Measurements from ENCODE around the gene C6orf120. TPM values are rescaled to one million over a fixed set of nuclear protein-coding genes. Genes with fewer than 3 reads are reported as not detected.

Gene C6orf120
- total RNA-seq, 1 donor from 2014 or later: 19.8 TPM

DNA sequence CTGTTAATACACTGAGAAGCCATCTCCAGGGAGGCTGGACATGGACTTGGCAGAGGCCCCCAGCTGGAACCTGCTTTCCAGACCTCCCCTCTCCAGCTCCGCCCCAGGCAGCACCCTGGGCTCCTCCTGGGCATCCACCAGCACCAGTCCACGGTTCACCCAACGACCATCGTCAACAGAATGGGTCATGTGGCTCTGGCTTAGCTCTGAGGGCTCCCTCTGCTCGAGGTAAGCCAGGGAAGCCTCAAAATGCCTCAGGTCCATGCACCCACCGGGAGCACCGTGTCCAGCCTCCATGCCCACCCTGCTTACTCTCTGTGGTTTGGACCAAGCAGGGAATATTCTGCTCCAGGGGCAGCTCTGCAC is 40.6 kb upstream of the C6orf120 start:
- no peaks in the 10 kb centered on the region for H3K4me1 ChIP-seq (ENCODE audit: control insufficient read depth in 3 of 3, insufficient read depth in 3 of 3, low read length in 3 of 3)
- no peak overlapping the region for H3K9ac ChIP-seq (ENCODE audit: low read depth in 1 of 3, low read length in 3 of 3)
- peaks cover 31 to 58% (median 32%) of the 10 kb centered on the region in 3 donors for H3K36me3 ChIP-seq (ENCODE audit: control insufficient read depth in 3 of 3, insufficient read depth in 3 of 3, low read length in 3 of 3)
- no peak overlapping the region for H3K27ac ChIP-seq (ENCODE audit: low read depth, low read length)
- H3K4me3 ChIP-seq (ENCODE audit: low read length in 3 of 3): no peak overlapping the region
- H3K27me3 ChIP-seq (ENCODE audit: control insufficient read depth in 3 of 3, insufficient read depth in 3 of 3, low read length in 3 of 3): no peaks in the 10 kb centered on the region
- H3K9me3 ChIP-seq (ENCODE audit: control insufficient read depth in 3 of 3, low read length in 3 of 3): no peaks in the 10 kb centered on the region

- H3K4me1 ChIP-seq (ENCODE audit: control insufficient read depth in 3 of 3, insufficient read depth in 3 of 3, low read length in 3 of 3): no peaks in the 10 kb centered on the region
- no peak overlapping the region for H3K4me3 ChIP-seq (ENCODE audit: low read length in 3 of 3)
- H3K9me3 ChIP-seq (ENCODE audit: control insufficient read depth in 3 of 3, low read length in 3 of 3): no peaks in the 10 kb centered on the region
- no peaks in the 10 kb centered on the region for H3K27me3 ChIP-seq (ENCODE audit: control insufficient read depth in 3 of 3, insufficient read depth in 3 of 3, low read length in 3 of 3)
- no peak overlapping the region for H3K9ac ChIP-seq (ENCODE audit: low read depth in 1 of 3, low read length in 3 of 3)
- H3K27ac ChIP-seq (ENCODE audit: low read depth, low read length): no peak overlapping the region
- peaks cover 27 to 56% (median 32%) of the 10 kb centered on the region in 3 donors for H3K36me3 ChIP-seq (ENCODE audit: control insufficient read depth in 3 of 3, insufficient read depth in 3 of 3, low read length in 3 of 3)
Observed at GRCh38 chr6:169663468-169663867, 38.5 kb upstream of the C6orf120 start.

- Histone ChIP-seq H3K27me3 (ENCODE audit: control insufficient read depth in 3 of 3, insufficient read depth in 3 of 3, low read length in 3 of 3) (no peaks in the 10 kb centered on the region), H3K9ac (ENCODE audit: low read depth in 1 of 3, low read length in 3 of 3) (no peak overlapping the region), H3K36me3 (ENCODE audit: control insufficient read depth in 3 of 3, insufficient read depth in 3 of 3, low read length in 3 of 3) (peaks cover 29 to 54% (median 35%) of the 10 kb centered on the region in 3 donors), H3K4me1 (ENCODE audit: control insufficient read depth in 3 of 3, insufficient read depth in 3 of 3, low read length in 3 of 3) (no peaks in the 10 kb centered on the region), H3K9me3 (ENCODE audit: control insufficient read depth in 3 of 3, low read length in 3 of 3) (no peaks in the 10 kb centered on the region), H3K4me3 (ENCODE audit: low read length in 3 of 3) (no peak overlapping the region), H3K27ac (ENCODE audit: low read depth, low read length) (no peak overlapping the region)
Observed at GRCh38 chr6:169664227-169664626, 37.7 kb upstream of the C6orf120 start.

- H3K27me3 ChIP-seq (ENCODE audit: control insufficient read depth in 3 of 3, insufficient read depth in 3 of 3, low read length in 3 of 3): no peaks in the 10 kb centered on the region
- no peaks in the 10 kb centered on the region for H3K9me3 ChIP-seq (ENCODE audit: control insufficient read depth in 3 of 3, low read length in 3 of 3)
- no peak overlapping the region for H3K9ac ChIP-seq (ENCODE audit: low read depth in 1 of 3, low read length in 3 of 3)
- H3K4me1 ChIP-seq (ENCODE audit: control insufficient read depth in 3 of 3, insufficient read depth in 3 of 3, low read length in 3 of 3): no peaks in the 10 kb centered on the region
- peaks cover 24 to 49% (median 30%) of the 10 kb centered on the region in 3 donors for H3K36me3 ChIP-seq (ENCODE audit: control insufficient read depth in 3 of 3, insufficient read depth in 3 of 3, low read length in 3 of 3)
- H3K27ac ChIP-seq (ENCODE audit: low read depth, low read length): no peak overlapping the region
- H3K4me3 ChIP-seq (ENCODE audit: low read length in 3 of 3): no peak overlapping the region
Observed at GRCh38 chr6:169665289-169665688, 36.6 kb upstream of the C6orf120 start.

GRCh38 chr6:169666441-169666840 is 35.5 kb upstream of the C6orf120 start:
- H3K27ac ChIP-seq (ENCODE audit: low read depth, low read length): no peak overlapping the region
- H3K27me3 ChIP-seq (ENCODE audit: control insufficient read depth in 3 of 3, insufficient read depth in 3 of 3, low read length in 3 of 3): no peaks in the 10 kb centered on the region
- no peaks in the 10 kb centered on the region for H3K9me3 ChIP-seq (ENCODE audit: control insufficient read depth in 3 of 3, low read length in 3 of 3)
- peaks cover 29 to 55% (median 36%) of the 10 kb centered on the region in 3 donors for H3K36me3 ChIP-seq (ENCODE audit: control insufficient read depth in 3 of 3, insufficient read depth in 3 of 3, low read length in 3 of 3)
- H3K4me1 ChIP-seq (ENCODE audit: control insufficient read depth in 3 of 3, insufficient read depth in 3 of 3, low read length in 3 of 3): no peaks in the 10 kb centered on the region
- no peak overlapping the region for H3K4me3 ChIP-seq (ENCODE audit: low read length in 3 of 3)
- no peak overlapping the region for H3K9ac ChIP-seq (ENCODE audit: low read depth in 1 of 3, low read length in 3 of 3)

GRCh38 chr6:169667716-169668115 is 34.2 kb upstream of the C6orf120 start:
- Histone ChIP-seq H3K4me3 (ENCODE audit: low read length in 3 of 3) (no peak overlapping the region), H3K9me3 (ENCODE audit: control insufficient read depth in 3 of 3, low read length in 3 of 3) (no peaks in the 10 kb centered on the region), H3K36me3 (ENCODE audit: control insufficient read depth in 3 of 3, insufficient read depth in 3 of 3, low read length in 3 of 3) (peaks cover 31 to 48% (median 41%) of the 10 kb centered on the region in 3 donors), H3K27me3 (ENCODE audit: control insufficient read depth in 3 of 3, insufficient read depth in 3 of 3, low read length in 3 of 3) (no peaks in the 10 kb centered on the region), H3K4me1 (ENCODE audit: control insufficient read depth in 3 of 3, insufficient read depth in 3 of 3, low read length in 3 of 3) (no peaks in the 10 kb centered on the region), H3K9ac (ENCODE audit: low read depth in 1 of 3, low read length in 3 of 3) (no peak overlapping the region), H3K27ac (ENCODE audit: low read depth, low read length) (no peak overlapping the region)

- no peaks in the 10 kb centered on the region for H3K9me3 ChIP-seq (ENCODE audit: control insufficient read depth in 3 of 3, low read length in 3 of 3)
- H3K27me3 ChIP-seq (ENCODE audit: control insufficient read depth in 3 of 3, insufficient read depth in 3 of 3, low read length in 3 of 3): no peaks in the 10 kb centered on the region
- no peak overlapping the region for H3K9ac ChIP-seq (ENCODE audit: low read depth in 1 of 3, low read length in 3 of 3)
- peaks cover 28 to 43% (median 40%) of the 10 kb centered on the region in 3 donors for H3K36me3 ChIP-seq (ENCODE audit: control insufficient read depth in 3 of 3, insufficient read depth in 3 of 3, low read length in 3 of 3)
- no peaks in the 10 kb centered on the region for H3K4me1 ChIP-seq (ENCODE audit: control insufficient read depth in 3 of 3, insufficient read depth in 3 of 3, low read length in 3 of 3)
- no peak overlapping the region for H3K27ac ChIP-seq (ENCODE audit: low read depth, low read length)
- H3K4me3 ChIP-seq (ENCODE audit: low read length in 3 of 3): no peak overlapping the region
Observed at GRCh38 chr6:169668203-169668847, 33.6 kb upstream of the C6orf120 start.

GRCh38 chr6:169669147-169669546 is 32.8 kb upstream of the C6orf120 start:
- Histone ChIP-seq H3K9ac (ENCODE audit: low read depth in 1 of 3, low read length in 3 of 3) (no peak overlapping the region), H3K27me3 (ENCODE audit: control insufficient read depth in 3 of 3, insufficient read depth in 3 of 3, low read length in 3 of 3) (no peaks in the 10 kb centered on the region), H3K9me3 (ENCODE audit: control insufficient read depth in 3 of 3, low read length in 3 of 3) (no peaks in the 10 kb centered on the region), H3K4me1 (ENCODE audit: control insufficient read depth in 3 of 3, insufficient read depth in 3 of 3, low read length in 3 of 3) (no peaks in the 10 kb centered on the region), H3K27ac (ENCODE audit: low read depth, low read length) (no peak overlapping the region), H3K36me3 (ENCODE audit: control insufficient read depth in 3 of 3, insufficient read depth in 3 of 3, low read length in 3 of 3) (peaks cover 21 to 35% (median 33%) of the 10 kb centered on the region in 3 donors), H3K4me3 (ENCODE audit: low read length in 3 of 3) (no peak overlapping the region)

DNA sequence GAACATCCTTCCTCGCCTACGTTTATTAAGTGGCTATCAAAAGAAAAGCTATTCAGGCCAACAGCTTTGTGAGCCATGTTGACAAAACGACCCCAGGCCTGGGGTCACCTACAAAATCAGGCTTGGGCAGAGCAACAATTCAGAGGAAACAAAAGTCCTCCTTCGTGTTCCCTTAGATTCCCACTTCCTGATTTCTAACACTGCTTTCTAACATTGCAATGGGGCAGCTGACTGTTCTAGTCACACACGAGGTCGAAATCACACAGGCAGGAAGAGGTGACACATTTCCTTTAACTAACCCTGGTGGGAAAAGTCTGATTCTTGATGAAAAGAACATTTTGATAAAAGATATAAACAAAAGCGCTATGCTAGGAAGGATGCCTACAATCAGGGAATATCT is 32.0 kb upstream of the C6orf120 start:
- Histone ChIP-seq H3K27ac (ENCODE audit: low read depth, low read length) (peak overlapping the region; percentile 54), H3K9ac (ENCODE audit: low read depth in 1 of 3, low read length in 3 of 3) (no peak overlapping the region), H3K36me3 (ENCODE audit: control insufficient read depth in 3 of 3, insufficient read depth in 3 of 3, low read length in 3 of 3) (peaks cover 18 to 32% (median 29%) of the 10 kb centered on the region in 3 donors), H3K4me3 (ENCODE audit: low read length in 3 of 3) (no peak overlapping the region), H3K4me1 (ENCODE audit: control insufficient read depth in 3 of 3, insufficient read depth in 3 of 3, low read length in 3 of 3) (no peaks in the 10 kb centered on the region), H3K27me3 (ENCODE audit: control insufficient read depth in 3 of 3, insufficient read depth in 3 of 3, low read length in 3 of 3) (no peaks in the 10 kb centered on the region), H3K9me3 (ENCODE audit: control insufficient read depth in 3 of 3, low read length in 3 of 3) (no peaks in the 10 kb centered on the region)

- Histone ChIP-seq H3K9ac (ENCODE audit: low read depth in 1 of 3, low read length in 3 of 3) (no peak overlapping the region), H3K27me3 (ENCODE audit: control insufficient read depth in 3 of 3, insufficient read depth in 3 of 3, low read length in 3 of 3) (no peaks in the 10 kb centered on the region), H3K36me3 (ENCODE audit: control insufficient read depth in 3 of 3, insufficient read depth in 3 of 3, low read length in 3 of 3) (peaks cover 15 to 28% (median 21%) of the 10 kb centered on the region in 3 donors), H3K4me3 (ENCODE audit: low read length in 3 of 3) (no peak overlapping the region), H3K9me3 (ENCODE audit: control insufficient read depth in 3 of 3, low read length in 3 of 3) (no peaks in the 10 kb centered on the region), H3K4me1 (ENCODE audit: control insufficient read depth in 3 of 3, insufficient read depth in 3 of 3, low read length in 3 of 3) (no peaks in the 10 kb centered on the region), H3K27ac (ENCODE audit: low read depth, low read length) (no peak overlapping the region)
Observed at GRCh38 chr6:169671563-169671962, 30.4 kb upstream of the C6orf120 start.

Data from skeletal muscle tissue (tissue), 4 donors.